ENCODE results near the gene FUOM. TPM values are rescaled to one million over a fixed set of nuclear protein-coding genes. Genes with fewer than 3 reads are reported as not detected.
"Not testable (repeated sequence)": the region's sequence is repeated elsewhere in the genome, so short reads cannot be mapped to it uniquely, and the experiment has no call there.

The FUOM gene
- polyA plus RNA-seq, 1 of the 3 experiments (the other 2 are of a cell fraction) = 32.5 TPM

DNA sequence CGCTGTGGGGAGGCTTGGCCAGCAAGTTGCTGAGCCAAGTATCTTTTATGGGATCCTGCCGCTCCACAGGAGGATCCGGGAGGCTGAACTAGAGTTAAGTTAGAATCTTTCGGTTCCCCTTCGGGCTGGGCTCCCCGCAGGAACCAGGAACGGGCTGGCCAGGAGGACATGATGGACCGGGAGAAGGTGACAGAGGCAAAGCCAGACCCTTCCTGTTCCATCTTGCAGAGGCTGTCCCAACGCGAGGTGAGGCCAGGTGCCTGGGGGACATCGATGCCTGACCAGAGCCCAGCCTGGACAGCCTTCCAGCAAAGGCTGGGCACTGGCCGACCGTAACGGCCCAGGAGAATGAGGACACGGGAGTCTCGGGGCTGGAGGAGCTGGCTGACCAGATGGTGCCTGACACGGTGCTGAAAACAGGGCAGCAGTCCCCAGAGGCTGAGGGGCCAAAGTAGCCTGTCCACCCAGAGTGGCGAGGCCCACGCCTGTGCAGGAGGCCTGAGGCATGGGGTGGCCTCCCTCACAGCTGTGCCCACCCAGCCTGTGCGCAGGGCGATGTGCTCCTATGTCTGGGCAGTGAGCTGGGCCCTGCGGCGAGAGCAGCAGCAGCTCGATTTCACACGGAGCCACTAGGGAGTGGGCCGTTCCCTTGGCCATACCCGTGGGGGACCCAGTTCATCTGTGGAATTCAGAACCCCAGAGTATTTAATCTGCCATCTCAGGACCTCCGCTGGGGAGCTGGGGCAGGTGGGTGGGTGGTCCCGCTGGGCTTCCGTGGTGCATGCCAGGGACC, 19.4 kb upstream of the FUOM start:
- Histone ChIP-seq H3K27me3 (ENCODE audit: insufficient read depth) (no peaks in the 10 kb centered on the region), H3K9me2 (no peaks in the 10 kb centered on the region), H3K9me3 (no peaks in the 10 kb centered on the region), H3K9ac (no peak overlapping the region), H3K4me2 (no peak overlapping the region; the same call in 1 of the 2 replicates), H3K27ac (ENCODE audit: low read depth in 2 of 2, low read length in 1 of 2) (no peak overlapping the region), H3K4me1 (ENCODE audit: control insufficient read depth in 1 of 2, insufficient read depth in 2 of 2, low read depth in 1 of 2, low read length in 1 of 2) (peaks cover 0 to 22% of the 10 kb centered on the region in 2 experiments; a peak in 2 of 4 replicates), H3K4me3 (ENCODE audit: low read depth in 2 of 2, low read length in 1 of 2) (no peak overlapping the region), H4K20me1 (ENCODE audit: insufficient read depth) (no peaks in the 10 kb centered on the region), H3K36me3 (replicated peaks in 1 of 2; ENCODE audit: control insufficient read depth in 1 of 2, insufficient read depth in 2 of 2, low read length in 1 of 2) (no peaks in the 10 kb centered on the region), H3F3A (replicated peaks; ENCODE audit: insufficient read depth) (no peaks in the 10 kb centered on the region), H2AFZ (ENCODE audit: low read depth) (no peak overlapping the region), H3K79me2 (ENCODE audit: insufficient read depth) (peaks cover 2% of the 10 kb centered on the region; the same call in 1 of the 2 replicates)
- no peak for DNase-seq
- POLR2A ChIA-PET = no interaction called here
- 96% methylated on average over 19 of the region's 30 CpGs for WGBS (ENCODE audit: low lambda C conversion rate)
- CTCF ChIA-PET = interaction anchor here (0.8 to 2.3 kb wide), 4 partner anchors 16 to 49 kb away, joined by 3 to 13 read pairs (median 10); no protein-coding TSS in a partner anchor
- TF ChIP-seq MAX (IDR thresholded peaks at IDR 0.05; ENCODE audit: low read depth) (no peak), ELF1 (IDR thresholded peaks at IDR 0.05) (no peak), GATA2 (CRISPR knock-in tag; IDR thresholded peaks at IDR 0.05) (no peak), SMC3 (IDR thresholded peaks at IDR 0.05; ENCODE audit: low read depth, low read length) (no peak), FOSL2 (IDR thresholded peaks at IDR 0.05; ENCODE audit: borderline replicate concordance, low read depth) (no peak), EP300 (IDR thresholded peaks at IDR 0.05; ENCODE audit: borderline replicate concordance in 1 of 2, low read depth in 1 of 2, low read length in 1 of 2) (no peak), RFX5 (IDR thresholded peaks at IDR 0.05; ENCODE audit: low read length) (no peak), TAF1 (IDR thresholded peaks at IDR 0.05; ENCODE audit: borderline replicate concordance, low read depth, low read length) (no peak), RCOR1 (IDR thresholded peaks at IDR 0.05; ENCODE audit: low read length) (no peak), JUND (IDR thresholded peaks at IDR 0.05) (no peak), MXI1 (IDR thresholded peaks at IDR 0.05; ENCODE audit: low read depth, low read length) (no peak), NFIC (IDR thresholded peaks at IDR 0.05; ENCODE audit: borderline replicate concordance) (no peak), ZBTB33 (IDR thresholded peaks at IDR 0.05; ENCODE audit: borderline replicate concordance, low read depth) (no peak), POLR2AphosphoS5 (IDR thresholded peaks at IDR 0.05; ENCODE audit: low read depth, low read length) (no peak), FOXM1 (IDR thresholded peaks at IDR 0.05; ENCODE audit: low read depth) (no peak), EZH2phosphoT487 (IDR thresholded peaks at IDR 0.05; ENCODE audit: borderline replicate concordance, low read depth) (no peak), YY1 (IDR thresholded peaks at IDR 0.05; ENCODE audit: low read depth) (no peak), NRF1 (IDR thresholded peaks at IDR 0.05; ENCODE audit: low read depth, low read length) (no peak), SIN3A (IDR thresholded peaks at IDR 0.05; ENCODE audit: borderline replicate concordance, low read depth, low read length) (no peak)
- TF ChIP-seq, protein P1, sequence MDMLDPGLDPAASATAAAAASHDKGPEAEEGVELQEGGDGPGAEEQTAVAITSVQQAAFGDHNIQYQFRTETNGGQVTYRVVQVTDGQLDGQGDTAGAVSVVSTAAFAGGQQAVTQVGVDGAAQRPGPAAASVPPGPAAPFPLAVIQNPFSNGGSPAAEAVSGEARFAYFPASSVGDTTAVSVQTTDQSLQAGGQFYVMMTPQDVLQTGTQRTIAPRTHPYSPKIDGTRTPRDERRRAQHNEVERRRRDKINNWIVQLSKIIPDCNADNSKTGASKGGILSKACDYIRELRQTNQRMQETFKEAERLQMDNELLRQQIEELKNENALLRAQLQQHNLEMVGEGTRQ (IDR thresholded peaks at IDR 0.05; ENCODE audit: borderline replicate concordance, low read depth, low read length) = no peak

- H3K4me2 ChIP-seq; H3K36me3 ChIP-seq (replicated peaks in 1 of 2; ENCODE audit: control insufficient read depth in 1 of 2, insufficient read depth in 2 of 2, low read length in 1 of 2); H3K27me3 ChIP-seq (ENCODE audit: insufficient read depth); H3K9me2 ChIP-seq; H2AFZ ChIP-seq (ENCODE audit: low read depth); H3F3A ChIP-seq (replicated peaks; ENCODE audit: insufficient read depth); H4K20me1 ChIP-seq (ENCODE audit: insufficient read depth); POLR2A ChIA-PET; H3K9ac ChIP-seq; DNase-seq; H3K27ac ChIP-seq (ENCODE audit: low read depth in 2 of 2, low read length in 1 of 2); H3K4me3 ChIP-seq (ENCODE audit: low read depth in 2 of 2, low read length in 1 of 2); H3K79me2 ChIP-seq (ENCODE audit: insufficient read depth); H3K9me3 ChIP-seq: not testable (repeated sequence)
- WGBS (ENCODE audit: low lambda C conversion rate) = 89% methylated on average over 5 of the region's 5 CpGs
- peaks cover 0 to 26% of the 10 kb centered on the region in 2 experiments; a peak in 2 of 4 replicates for H3K4me1 ChIP-seq (ENCODE audit: control insufficient read depth in 1 of 2, insufficient read depth in 2 of 2, low read depth in 1 of 2, low read length in 1 of 2)
- CTCF ChIA-PET = interaction anchor here (0.8 to 1.6 kb wide), 2 partner anchors 47 to 48 kb away, joined by 3 to 13 read pairs; no protein-coding TSS in a partner anchor
Measured at GRCh38 chr10:133376183-133376582, 18.4 kb upstream of the FUOM start.

Data from SK-N-SH (cell line).